Fibroblast of the conjunctiva (primary cell): ENCODE measurements around the gene C4orf36.

Source experiments
- DNase-seq: peaks from one replicate; pipeline ENCODE4 v3.0.0-alpha.2; 2010; ENCODE audit warnings: low read depth

Gene C4orf36

DNA sequence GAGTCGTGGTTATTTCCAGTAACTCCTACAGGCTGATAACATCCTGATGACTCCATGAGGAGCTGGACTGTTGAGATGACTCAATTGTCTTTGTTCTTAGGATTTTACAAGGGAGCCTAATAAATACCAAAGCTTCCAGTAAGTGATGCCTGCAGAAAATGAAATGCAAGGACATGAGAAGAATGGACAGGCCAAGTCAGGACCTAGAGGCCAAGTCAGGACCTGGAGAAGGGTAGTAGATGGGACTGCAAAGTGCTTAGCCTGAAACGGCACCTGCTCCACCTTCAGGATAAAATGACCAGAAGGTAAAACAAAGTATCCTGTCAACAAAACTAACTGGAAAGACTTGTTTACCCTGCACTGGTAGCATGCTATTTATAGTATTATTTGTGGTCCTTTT lies 36.6 kb downstream of the C4orf36 start:
- no peak for DNase-seq

DNA sequence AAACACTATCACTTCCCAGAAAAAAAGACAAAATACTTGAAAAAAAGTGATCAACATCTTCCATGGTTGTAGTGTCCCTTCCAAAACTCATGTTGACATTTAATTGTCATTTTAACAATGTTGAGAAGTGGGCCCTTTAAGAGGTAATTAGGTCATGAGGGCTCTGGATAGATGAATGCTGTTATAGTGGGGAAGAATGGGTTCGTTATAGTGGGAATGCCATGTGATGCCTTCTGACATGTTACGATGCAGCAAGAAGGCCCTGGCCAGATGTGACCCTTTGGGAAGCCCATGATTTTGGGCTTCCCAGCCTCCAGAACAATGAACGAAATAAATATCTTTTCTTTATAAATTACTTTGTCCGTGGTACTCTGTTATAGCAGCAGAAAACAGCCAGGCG lies 39.0 kb downstream of the C4orf36 start:
- no peak for DNase-seq

DNA sequence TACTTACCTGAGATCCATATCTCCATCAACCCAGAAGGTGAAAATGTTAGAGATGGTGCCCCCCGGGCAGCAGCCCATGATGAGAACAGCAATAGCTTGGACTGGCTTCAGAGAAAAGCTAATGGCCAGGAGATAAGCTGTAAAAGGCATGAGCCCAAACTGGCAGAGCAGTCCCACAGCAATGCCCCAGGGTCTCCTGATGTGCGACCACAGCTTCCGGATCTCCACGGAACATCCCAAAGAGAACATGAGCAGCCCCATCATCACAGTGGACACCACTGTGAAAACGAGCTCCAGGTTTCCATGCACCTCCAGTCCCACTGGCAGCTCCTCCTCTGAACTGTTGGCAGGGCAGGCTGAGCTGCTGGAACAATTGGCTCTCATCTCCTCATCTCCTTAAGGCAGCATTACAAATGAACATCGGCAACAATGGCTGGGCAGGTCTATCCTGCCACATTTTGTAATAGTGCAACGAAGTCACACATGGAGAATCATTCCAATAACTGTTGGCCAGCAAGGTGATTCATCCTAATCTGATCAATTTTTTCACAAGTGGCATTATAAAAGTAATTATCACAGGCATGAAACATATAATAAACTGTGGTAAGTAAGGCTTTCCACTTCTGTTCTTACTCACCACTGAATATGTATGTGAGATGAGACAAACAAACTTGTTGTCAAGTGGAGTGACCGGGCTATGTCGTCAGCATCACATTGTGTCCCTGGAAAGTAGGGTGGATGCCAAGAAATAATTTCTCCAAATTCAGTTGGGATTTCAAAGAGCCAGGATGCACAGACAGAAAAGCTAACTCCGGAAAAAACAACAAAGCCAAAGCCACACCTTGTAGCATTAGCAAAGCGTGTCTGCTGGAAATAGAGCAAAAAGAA lies 43.2 kb downstream of the C4orf36 start, which contains the start of gene SLC10A6:
SLC10A6 (minus strand) TSS at position 653 of the 888 bp plus-strand sequence; CDS start at position 384, 269 bp downstream.
- DNase-seq, result no peak

DNA sequence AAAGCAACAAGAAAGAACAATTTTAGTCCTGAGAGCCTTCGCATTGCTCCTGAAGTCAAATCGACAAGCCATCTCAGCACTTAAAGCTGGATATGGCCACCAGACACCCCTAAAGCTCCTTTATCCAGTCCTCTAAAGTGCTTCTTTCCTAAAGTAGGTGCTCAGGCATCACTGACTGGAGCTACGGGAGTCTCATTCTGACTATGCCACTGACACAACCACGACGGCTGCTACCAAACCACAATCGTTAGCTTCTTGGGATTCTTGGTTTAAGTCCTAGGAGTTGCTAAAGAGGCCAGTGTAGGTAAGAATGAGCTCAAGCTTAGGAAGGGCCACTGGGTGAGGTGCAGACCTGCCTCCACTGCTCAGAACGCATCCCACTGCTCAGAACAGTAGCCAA lies 44.1 kb downstream of the C4orf36 start:
- no peak for DNase-seq

DNA sequence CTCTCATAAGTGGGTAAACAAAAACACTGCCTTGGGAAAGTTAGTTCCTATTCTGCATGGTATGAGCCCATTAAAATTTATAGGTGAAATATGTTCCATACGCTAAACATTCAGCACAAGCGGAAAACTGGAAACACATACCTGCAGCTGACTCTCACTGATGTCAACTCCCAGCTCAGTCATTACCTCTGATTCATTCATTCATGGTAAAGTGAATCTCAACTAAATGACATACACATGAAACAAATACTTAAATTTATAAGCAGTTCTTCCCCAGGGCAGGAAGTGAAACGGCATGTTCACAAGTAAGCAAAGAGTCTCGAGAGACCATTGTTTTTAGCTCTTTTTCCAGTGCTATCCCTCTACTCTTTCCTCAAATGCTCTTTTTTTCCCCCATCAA lies 44.7 kb downstream of the C4orf36 start:
- no peak for DNase-seq

DNA sequence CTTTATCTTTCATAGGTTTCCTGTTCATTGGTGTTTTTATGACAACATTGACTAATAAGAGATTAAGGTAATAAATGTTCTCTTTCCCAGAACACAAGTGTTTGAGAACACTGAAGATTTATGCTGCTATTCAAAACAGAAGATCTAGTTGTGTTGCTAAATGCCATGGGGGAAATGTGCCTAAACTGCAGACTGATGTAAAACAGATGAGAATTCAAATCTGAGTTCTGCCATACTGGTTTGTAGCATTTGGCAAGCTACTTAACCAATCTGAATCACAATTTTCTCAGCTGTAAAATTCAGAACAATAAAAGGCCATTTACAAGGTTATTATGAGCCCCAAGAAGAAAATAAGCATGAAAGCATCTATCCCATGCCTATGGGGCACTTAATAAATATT lies 45.3 kb downstream of the C4orf36 start:
- DNase-seq, result peak; percentile 33

DNA sequence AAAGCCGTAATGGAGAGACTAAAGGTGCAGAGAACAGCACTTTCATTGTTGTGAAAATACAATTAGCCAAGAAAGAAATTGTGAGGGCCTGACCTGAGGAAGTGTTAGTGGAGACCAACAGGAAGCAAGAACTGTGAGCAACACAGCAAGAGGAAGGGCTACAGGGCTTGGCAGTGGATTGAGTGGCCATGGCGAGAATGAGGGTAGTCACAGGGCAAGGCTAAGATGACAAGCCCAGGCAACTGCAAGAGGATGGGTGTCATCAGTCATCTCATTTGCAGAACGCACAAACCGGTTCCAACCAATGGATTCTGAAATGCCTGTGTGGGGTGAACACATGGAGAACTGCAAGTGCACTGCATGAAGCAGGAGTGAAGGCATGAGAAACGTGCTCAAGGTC lies 46.6 kb downstream of the C4orf36 start:
- no peak for DNase-seq

DNA sequence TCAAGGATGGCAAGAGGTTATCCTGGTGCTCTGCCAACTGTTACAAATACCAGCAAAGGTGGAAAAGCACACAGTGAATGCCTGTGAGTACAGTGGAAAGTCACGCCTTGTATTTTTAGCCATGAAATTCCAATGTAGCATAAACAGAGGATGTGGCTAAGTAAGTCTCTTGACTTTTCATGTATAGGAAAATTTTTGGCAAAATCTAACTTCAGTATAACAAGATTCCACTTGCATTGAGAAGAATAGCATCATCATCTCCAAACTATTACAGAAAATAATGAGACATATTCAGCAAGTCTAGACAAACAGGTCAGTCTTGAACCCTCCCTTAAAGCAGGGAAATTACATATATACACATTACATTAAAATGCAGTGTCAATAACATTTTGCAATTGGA lies 50.9 kb downstream of the C4orf36 start:
- DNase-seq, result no peak

DNA sequence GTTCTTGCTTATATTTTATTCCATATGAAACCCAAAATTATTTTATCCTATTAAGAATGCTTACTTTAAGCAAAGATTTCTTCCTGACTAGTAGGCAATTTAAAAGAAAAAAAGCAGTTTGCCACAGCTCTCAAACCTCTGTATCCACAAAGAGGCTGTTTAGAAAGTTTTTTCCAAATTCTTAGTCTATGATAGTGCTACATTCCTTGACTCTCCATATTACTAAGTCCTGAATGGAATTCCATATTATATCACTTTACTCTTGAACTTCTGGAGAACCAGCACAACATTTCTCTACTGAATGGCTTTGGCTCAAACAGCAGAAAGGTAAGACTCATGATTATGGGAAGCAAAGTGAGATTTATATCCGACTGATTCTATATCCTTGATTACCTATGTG lies 51.4 kb downstream of the C4orf36 start:
- no peak for DNase-seq

DNA sequence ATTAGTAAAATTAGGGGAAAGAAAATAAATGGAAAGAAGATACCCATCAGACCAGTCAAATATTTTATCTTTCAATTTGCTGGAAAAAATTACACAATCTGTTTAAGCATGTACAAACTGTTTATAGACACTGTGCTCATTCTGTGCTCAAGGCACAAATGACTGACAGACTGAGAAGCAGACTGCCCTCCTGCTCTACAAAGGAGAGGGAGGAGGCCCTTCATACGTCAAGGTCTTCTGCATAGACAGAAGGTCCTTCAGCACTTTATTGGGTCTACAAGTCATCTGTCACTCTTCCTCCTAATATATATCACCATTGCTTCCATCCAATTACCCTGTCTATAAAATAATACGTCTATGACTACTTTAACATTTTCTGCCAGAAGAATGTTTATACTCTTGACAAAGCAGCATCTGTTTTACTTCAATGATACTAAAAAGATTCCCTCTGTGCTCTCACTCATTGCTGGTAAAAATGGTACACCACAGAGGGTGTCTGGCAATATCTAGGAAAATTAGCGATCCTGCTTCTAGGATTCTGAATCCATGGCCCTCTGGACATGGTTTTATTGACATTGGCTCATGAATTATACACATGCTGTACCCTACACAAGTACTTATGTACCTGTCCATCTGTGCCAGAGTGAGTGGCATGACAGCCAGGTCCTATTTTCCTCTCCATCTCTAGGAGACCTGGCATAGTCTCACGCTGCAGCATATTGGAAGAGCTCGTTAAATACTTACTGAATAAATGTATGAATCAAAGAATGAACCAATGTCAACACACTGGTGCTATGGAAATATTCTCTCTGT lies 54.3 kb downstream of the C4orf36 start:
- DNase-seq, result no peak

DNA sequence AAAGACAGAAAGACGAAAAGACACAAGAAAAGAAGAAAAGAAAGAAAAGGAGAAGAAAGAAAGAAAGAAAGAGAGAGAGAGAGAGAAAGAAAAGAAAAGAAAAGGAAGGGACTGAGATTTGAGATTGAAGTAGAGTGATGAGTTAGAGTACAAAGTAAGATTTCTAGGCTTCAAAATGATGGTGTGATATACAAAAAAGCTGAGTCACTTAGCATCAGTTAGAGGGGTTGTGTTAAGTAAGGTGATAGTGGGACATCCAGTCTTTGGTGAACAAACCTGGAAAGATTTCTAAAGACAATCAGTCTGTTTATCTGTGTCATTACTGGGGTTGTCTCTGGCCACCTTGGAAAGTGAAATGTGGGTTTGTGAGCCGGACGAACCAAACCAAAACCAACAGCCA lies 56.5 kb downstream of the C4orf36 start:
- no peak for DNase-seq

DNA sequence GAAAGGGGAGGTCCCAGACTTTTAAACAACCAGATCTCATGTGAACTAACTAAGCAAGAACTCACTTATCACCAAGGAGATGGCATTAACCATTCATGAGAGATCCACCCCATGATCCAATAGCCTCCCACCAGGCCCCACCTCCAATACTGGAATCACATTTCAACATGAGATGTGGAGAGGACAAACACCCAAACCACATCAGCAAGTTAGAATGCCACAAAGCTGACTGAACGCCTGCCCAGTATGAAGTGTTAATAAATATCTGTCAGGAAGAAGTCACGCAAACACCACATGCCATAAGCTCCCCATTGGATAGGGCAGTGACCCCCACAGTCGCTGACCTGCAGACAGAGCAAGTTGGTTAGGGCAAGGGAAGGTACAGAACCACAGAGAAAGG lies 57.3 kb downstream of the C4orf36 start:
- no peak for DNase-seq

DNA sequence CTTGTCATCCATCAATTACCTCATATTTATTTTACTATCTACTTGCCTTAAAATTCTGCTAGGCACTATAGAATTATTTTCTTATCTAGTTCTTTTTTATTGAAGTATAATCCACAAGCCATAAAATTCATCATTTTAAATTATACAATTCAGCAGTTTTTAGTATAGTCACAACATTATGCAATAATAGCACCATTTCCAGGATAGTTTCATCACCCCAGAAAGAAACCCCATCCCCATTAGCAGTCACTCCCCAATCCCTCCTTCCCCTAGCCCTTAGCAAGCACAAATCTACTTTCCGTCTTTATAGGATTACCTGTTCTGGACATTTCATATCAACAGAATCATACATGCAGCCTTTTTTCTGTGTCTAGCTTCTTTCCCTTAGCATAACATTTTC lies 58.6 kb downstream of the C4orf36 start:
- no peak for DNase-seq

DNA sequence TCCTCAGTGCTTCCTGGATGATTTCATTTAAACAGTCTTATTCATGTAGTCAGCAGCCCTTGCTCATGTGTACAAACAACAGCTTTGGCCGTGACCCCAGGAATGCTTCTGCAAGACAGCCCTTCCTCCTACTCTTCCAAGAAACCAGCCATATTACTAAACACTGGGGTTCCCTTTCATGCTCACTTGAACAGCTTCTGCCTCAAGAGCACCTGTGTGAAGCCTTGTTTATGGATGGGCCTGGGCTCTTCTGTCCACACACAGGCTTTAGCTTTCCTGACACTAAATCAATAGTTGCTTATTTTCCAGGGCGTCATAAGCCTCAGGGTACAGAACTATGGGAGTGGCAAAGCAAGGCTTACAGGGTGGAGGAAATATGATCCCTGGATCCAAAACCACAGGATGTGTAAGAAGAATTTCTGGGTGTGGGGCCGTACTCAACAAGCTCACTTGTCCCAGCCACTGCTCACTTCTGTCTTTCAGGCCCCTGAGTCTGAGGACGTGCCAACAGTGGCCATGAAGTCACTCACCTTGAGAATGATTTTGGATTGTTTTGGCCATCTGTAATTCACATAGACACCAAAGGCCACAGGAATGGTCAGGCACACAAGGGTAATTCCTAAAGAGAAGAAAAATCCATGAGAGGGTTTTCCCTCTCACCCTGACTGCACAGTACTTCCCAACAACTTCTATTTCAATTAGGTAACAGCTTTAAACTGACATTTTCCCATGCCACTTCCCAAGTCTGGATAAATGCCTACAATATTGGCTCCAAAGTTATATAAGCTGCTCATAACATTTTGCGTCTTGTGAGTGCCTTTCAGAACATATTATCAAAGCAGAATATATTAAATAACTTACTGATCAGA lies 60.7 kb downstream of the C4orf36 start:
- peak; percentile 74 for DNase-seq
